Natural killer cell treated with Interleukin-12 subunit alpha and Interleukin-12 subunit beta and Interleukin-15 and Interleukin-18, amount 100 ng/mL, for 72 hours (primary cell): ENCODE data around the gene ABHD6. TPM values are rescaled to one million over a fixed set of nuclear protein-coding genes. Genes with fewer than 3 reads are reported as not detected.

Experiments
- ATAC-seq, 2 donors: fragments of 150-1000 bp; cut with Tn5 transposase in 1 of 2; sonication (Bioruptor Pico), chemical (Tn5 transposase) in 1 of 2; 2 replicates each; pipeline ENCODE4 v1.10.0; 2021
- DNase-seq: peaks from one replicate; pipeline ENCODE4 v3.0.0; 2022; ENCODE audit warnings: low spot score
- H3K27ac Mint-ChIP-seq, 2 donors: 1 replicate in 1 of 2; 2 replicates in 1 of 2; pipeline ENCODE4 v1.8.0; 2022; ENCODE audit warnings: mixed read lengths in 2 of 2, mild to moderate bottlenecking in 1 of 2, moderate library complexity in 1 of 2
- H3K27me3 Mint-ChIP-seq, 2 donors: 1 replicate in 1 of 2; 2 replicates in 1 of 2; pipeline ENCODE4 v1.8.0; 2022; ENCODE audit warnings: mixed read lengths in 2 of 2
- H3K36me3 Mint-ChIP-seq: one replicate; pipeline ENCODE4 v1.8.0; 2022; ENCODE audit warnings: mixed read lengths
- H3K4me1 Mint-ChIP-seq, 2 donors: 1 replicate in 1 of 2; 2 replicates in 1 of 2; pipeline ENCODE4 v1.8.0; 2022; ENCODE audit warnings: low read depth in 2 of 2, mixed read lengths in 2 of 2, mild to moderate bottlenecking in 1 of 2
- H3K4me3 Mint-ChIP-seq: one replicate; pipeline ENCODE4 v1.8.0; 2022; ENCODE audit warnings: mixed read lengths
- H3K9me3 Mint-ChIP-seq: 2 replicates; pipeline ENCODE4 v1.8.0; 2022; ENCODE audit warnings: mixed read lengths
- total RNA-seq, 2 donors: library from RNA; stranded (reverse); gene quantifications; one replicate each; pipeline ENCODE4 v1.2.3, GENCODE V29; 2022

ABHD6 gene, protein sequence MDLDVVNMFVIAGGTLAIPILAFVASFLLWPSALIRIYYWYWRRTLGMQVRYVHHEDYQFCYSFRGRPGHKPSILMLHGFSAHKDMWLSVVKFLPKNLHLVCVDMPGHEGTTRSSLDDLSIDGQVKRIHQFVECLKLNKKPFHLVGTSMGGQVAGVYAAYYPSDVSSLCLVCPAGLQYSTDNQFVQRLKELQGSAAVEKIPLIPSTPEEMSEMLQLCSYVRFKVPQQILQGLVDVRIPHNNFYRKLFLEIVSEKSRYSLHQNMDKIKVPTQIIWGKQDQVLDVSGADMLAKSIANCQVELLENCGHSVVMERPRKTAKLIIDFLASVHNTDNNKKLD
- total RNA-seq = 1 to 10 TPM; 2.5 to 3.3 TPM

DNA sequence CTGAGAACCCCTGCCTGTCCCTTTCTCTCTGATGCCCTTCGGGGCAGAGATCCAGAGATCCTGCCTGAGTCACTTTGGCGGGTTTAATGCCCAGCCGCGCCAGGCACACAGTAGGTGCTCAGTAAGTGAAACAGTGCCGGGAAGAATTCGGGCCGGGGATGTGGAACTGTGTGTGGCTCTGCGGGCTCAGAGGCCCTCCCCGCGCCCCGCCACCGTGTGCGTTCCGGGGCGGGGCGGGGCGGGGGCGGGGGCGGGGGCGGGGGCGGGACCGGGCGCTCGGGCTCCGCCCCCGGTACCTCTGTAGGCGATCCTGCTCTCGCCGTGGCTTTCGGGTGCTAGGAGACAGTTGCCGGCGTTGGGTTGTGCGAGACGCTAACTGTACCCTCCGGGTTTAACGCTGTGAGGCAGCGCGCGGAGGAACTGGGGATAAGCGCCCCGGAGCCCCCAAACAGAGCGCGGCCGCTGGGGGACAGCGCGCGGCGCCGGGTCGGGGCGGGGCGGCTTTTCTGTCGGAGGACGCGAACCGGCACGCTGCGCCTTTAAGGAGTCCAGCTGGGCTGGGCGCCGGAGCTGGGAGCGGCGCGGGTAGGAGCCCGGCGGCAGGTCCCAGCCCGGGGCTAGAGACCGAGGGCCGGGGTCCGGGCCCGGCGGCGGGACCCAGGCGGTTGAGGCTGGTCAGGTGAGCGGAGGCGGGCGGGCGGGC lies at the start of gene ABHD6:
TSS of gene ABHD6 (plus strand) at position 555 of the 703 bp plus-strand sequence. CDS start 18,795 bp downstream, outside the sequence.
- Mint-ChIP-seq H3K9me3 (no peaks in the 10 kb centered on the region), H3K27me3 (peaks cover 8 to 9% of the 10 kb centered on the region in 2 donors), H3K27ac (peak within 1 kb of the TSS in 1 of 2 donors; percentile 15), H3K4me1 (peaks cover 11 to 16% of the 10 kb centered on the region in 2 donors), H3K4me3 (peak within 1 kb of the TSS; percentile 87), H3K36me3 (no peaks in the 10 kb centered on the region)
- ATAC-seq (peak; percentile 93 to 94), DNase-seq (peak; percentile 83)

DNA sequence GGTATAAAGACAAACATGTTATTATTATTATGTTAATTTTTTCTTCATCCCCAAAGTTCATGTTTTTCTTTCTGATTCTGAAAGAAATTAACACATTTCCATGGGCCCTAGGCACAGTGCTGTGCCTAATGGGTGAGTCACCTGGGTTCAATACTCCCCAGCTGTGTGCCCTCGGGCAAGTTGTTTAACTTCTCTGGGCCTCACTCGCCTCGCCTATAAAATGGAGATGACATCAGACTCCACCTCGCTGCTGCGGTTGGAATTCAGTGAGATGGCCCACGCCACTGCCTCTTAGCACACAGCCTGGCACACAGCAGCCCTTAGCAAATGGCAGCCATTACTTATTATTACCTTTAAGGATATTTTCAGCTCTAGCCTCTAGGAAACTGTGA lies 49.4 kb upstream of the ABHD6 start:
- Mint-ChIP-seq H3K27me3 (no peaks in the 10 kb centered on the region), H3K4me3 (no peak overlapping the region), H3K4me1 (no peaks in the 10 kb centered on the region), H3K36me3 (no peaks in the 10 kb centered on the region), H3K27ac (no peak overlapping the region), H3K9me3 (no peaks in the 10 kb centered on the region)
- ATAC-seq (no peak), DNase-seq (peak; percentile 6)

DNA sequence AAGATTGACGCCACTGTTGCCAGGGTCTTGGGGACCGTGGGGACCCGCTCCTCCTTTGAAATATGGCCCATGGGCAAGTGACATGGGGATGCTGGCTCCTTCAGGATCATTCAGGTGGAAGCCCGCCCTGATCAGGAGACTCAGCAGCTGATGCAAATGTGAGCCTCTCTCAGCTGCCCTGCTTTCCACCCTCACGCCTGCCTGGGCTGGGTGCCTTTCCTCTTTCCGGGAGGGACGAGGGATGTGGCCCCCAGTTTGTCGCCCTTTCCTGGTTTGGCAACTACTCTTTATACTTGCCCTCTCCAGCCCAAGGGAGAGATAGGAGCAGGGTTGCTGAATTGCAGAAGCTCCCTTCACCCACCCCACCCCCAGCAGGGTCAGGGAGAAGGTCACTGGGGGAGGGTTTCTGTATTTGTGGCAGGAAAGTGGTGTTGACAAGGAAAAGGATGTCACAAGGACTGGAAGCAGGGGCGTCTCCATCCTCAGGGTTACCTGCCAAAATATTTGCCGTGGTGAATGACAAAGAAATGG lies 48.6 kb upstream of the ABHD6 start:
- no peak overlapping the region for H3K4me3 Mint-ChIP-seq
- H3K27ac Mint-ChIP-seq = no peak overlapping the region
- ATAC-seq (no peak), DNase-seq (peak; percentile 58)
- H3K4me1 Mint-ChIP-seq = no peaks in the 10 kb centered on the region
- no peaks in the 10 kb centered on the region for H3K27me3 Mint-ChIP-seq
- no peaks in the 10 kb centered on the region for H3K9me3 Mint-ChIP-seq
- no peaks in the 10 kb centered on the region for H3K36me3 Mint-ChIP-seq

DNA sequence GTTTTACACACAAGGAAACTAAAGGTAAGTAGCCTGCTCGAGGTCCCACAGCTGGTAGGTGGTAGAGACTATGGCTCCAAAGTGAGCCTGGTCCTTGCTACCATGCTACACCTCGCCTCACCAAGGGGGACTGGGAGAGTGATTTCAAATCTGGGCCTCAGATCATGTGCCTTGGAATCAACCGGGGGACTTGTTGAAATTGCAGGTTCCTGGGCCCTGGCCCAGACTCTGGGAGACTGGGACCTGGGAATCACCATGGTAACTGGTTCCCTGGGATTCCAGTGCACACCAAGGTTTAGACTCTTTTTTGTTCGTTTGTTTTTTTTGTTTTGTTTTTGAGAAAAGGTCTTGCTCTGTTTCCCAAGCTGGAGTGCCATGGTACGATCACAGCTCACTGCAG lies 47.9 kb upstream of the ABHD6 start:
- peak; percentile 38 for DNase-seq
- H3K36me3 Mint-ChIP-seq = no peaks in the 10 kb centered on the region
- ATAC-seq = no peak
- H3K27me3 Mint-ChIP-seq = no peaks in the 10 kb centered on the region
- H3K27ac Mint-ChIP-seq = no peak overlapping the region
- no peak overlapping the region for H3K4me3 Mint-ChIP-seq
- H3K4me1 Mint-ChIP-seq = no peaks in the 10 kb centered on the region
- no peaks in the 10 kb centered on the region for H3K9me3 Mint-ChIP-seq

DNA sequence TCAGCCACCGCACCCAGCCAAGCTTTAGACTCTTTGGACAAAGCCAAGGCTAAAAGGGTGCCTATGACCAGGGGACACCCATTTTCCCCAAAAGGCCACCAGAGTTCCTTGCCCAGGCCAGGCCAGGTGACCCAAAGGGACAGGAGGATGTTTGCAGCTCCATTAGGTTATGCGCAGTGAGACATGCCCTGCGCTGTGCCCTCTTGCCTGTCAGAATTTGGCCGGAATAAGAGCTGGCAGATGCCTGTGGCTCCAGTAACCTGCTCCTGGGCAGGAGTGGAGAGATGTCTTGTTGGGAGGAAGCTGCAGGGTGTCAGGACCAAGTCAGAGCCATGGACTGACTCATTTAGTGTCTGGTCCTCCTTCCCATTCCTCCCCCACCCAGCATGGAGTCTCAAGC lies 47.3 kb upstream of the ABHD6 start:
- ATAC-seq (no peak), DNase-seq (peak; percentile 46)
- Mint-ChIP-seq H3K4me1 (no peaks in the 10 kb centered on the region), H3K27ac (no peak overlapping the region), H3K36me3 (no peaks in the 10 kb centered on the region), H3K4me3 (no peak overlapping the region), H3K9me3 (no peaks in the 10 kb centered on the region), H3K27me3 (no peaks in the 10 kb centered on the region)

DNA sequence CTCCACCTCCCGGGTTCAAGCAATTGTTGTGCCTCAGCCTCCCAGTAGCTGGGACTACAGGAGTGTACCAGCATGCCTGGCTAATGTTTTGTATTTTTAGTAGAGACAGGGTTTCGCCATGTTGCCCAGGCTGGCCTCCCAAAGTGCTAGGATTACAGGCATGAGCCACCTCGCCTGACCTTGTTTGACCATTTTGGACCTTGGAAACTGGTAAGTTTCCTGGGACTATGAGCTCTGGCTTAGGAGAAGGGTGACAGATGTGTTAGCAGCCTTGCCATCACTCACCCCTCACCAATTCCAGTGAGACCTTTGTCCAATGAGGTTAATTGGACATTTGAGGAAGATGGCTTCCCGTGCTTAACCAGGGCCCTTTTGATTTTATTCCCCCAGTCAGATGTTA lies 46.7 kb upstream of the ABHD6 start:
- ATAC-seq = no peak
- no peak overlapping the region for H3K4me3 Mint-ChIP-seq
- H3K27me3 Mint-ChIP-seq = no peaks in the 10 kb centered on the region
- H3K4me1 Mint-ChIP-seq = no peaks in the 10 kb centered on the region
- no peaks in the 10 kb centered on the region for H3K9me3 Mint-ChIP-seq
- H3K27ac Mint-ChIP-seq = no peak overlapping the region
- no peaks in the 10 kb centered on the region for H3K36me3 Mint-ChIP-seq
- peak; percentile 12 for DNase-seq

DNA sequence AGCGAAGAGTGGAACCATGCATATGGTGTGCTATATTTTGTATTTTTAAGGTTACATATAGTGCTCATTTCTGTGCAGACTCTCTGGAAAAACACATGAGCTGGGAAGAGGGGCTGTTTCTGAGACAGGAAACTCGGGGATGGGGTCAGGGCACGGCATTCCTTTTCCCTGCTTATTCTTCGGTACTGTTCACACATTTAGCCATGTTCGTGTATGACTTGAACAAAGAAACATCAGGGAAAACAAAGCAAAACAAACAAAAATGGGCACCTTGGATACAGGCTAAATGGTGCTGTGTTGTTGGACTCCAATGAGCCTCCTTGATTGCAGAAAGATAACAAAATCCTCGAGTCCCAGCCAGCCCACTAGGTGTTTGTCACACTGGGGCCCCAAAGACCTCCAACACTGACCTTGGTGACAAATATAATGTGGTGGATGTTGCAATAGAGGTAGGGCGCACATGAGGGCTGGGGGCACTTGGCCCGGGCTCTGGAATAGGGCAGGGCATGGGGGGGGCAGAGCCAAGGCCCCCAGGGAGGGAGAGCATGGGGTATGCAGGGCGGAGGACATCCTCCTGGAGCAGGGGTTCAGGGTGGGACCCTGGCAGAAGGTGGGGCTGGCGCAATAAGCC lies 46.1 kb upstream of the ABHD6 start:
- Mint-ChIP-seq H3K27ac (no peak overlapping the region), H3K9me3 (no peaks in the 10 kb centered on the region), H3K4me3 (no peak overlapping the region), H3K4me1 (no peaks in the 10 kb centered on the region), H3K27me3 (no peaks in the 10 kb centered on the region), H3K36me3 (no peaks in the 10 kb centered on the region)
- DNase-seq (peak; percentile 49), ATAC-seq (peak; percentile 26 to 36)

DNA sequence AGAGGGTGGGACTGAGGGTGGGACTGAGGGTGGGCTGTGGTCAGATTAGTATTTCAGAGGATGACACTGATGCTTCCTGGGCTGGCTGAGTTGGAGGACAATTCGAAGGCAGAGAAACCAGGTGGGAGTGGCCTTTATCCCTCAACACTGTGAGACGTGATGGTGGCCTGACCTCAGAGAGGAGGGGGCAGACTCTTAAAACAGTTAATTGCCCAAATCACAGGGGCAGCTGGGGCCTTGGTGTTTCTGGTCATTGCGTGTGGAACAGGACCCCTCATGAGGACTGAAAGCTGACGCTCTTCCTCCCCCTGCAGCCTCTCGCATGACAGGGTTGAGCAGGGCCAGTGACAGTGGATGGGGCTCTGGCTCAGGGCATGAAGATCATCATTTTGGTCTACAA lies 45.5 kb upstream of the ABHD6 start:
- peak; percentile 39 for DNase-seq
- no peaks in the 10 kb centered on the region for H3K27me3 Mint-ChIP-seq
- no peaks in the 10 kb centered on the region for H3K9me3 Mint-ChIP-seq
- ATAC-seq = no peak
- H3K4me1 Mint-ChIP-seq = no peaks in the 10 kb centered on the region
- H3K4me3 Mint-ChIP-seq = no peak overlapping the region
- no peaks in the 10 kb centered on the region for H3K36me3 Mint-ChIP-seq
- no peak overlapping the region for H3K27ac Mint-ChIP-seq

DNA sequence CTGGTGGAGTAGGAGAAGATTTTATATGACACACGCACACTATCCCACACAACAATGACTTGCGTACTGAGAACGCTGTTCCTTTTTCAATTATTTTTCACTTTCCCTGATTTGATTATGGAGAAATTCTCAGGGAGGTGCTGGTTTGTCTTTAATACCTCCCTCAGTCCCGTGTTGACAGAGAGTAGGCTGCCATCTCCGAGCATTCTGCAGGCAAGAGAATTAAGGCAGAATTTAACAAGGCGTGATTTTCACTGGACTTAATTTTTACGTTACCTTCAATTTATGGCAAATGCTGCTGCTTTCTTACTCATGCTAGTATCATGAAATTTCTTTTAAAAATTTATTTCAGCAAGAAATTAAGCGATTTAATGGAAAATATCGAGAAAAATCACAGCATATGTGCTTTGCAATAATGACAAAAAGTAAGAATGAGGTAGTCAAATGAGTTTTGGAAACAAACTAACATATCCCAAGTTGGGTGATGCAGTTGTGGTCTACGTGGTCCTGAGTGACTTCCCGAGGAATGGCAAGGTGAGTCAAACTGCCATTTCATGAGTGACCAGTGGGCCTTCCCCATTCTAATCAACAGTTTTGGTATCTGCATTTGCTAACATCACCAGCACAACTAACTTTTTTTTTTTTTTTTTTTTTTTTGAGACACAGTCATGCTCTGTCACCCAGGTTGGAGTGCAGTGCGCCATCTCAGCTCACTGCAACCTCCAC lies 43.7 kb upstream of the ABHD6 start:
- Mint-ChIP-seq H3K27me3 (no peaks in the 10 kb centered on the region), H3K4me3 (no peak overlapping the region), H3K27ac (no peak overlapping the region), H3K4me1 (no peaks in the 10 kb centered on the region), H3K9me3 (no peaks in the 10 kb centered on the region), H3K36me3 (no peaks in the 10 kb centered on the region)
- no peak for ATAC-seq
- DNase-seq = no peak

DNA sequence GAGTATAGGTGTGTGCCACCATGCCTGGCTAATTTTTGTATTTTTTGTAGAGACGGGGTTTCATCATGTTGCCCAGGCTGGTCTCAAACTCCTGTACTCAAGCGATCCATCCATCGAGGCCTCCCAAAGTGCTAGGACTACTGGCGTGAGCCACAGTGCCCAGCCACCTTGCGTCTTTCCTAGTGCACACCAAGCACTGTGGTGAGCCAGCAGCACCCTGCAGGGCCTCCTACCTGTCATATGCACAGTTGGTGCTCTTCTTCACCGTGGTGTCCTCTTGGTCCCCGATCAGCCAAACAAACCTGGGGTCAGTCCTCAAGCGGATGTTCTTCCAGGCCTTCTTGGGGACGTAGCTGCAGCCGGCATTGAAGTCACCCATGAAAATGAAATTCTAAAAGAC lies 40.0 kb upstream of the ABHD6 start:
- Mint-ChIP-seq H3K4me1 (no peaks in the 10 kb centered on the region), H3K36me3 (no peaks in the 10 kb centered on the region)
- DNase-seq = no peak

DNA sequence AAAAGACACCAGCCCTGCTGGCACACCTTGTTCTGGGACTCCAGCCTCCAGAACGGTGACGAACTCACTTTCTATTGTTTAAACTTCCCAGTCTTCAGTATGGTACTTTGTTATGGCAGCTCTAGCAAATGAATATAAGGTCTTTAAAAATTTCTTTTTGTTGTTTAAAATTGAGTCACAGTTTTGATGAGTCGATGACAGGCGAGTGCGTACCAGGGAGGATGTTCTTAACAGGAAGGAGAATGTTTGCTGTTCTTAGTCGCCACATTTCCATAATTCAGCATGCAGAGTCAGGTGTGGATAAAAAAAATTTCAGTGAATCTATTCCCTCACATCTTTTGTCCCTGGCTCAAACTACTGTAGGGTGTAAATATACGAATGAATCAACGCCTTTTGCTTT lies 39.2 kb upstream of the ABHD6 start:
- no peaks in the 10 kb centered on the region for H3K9me3 Mint-ChIP-seq
- no peak overlapping the region for H3K4me3 Mint-ChIP-seq
- no peaks in the 10 kb centered on the region for H3K36me3 Mint-ChIP-seq
- no peak for ATAC-seq
- no peak for DNase-seq
- peaks cover 4 to 12% of the 10 kb centered on the region in 2 donors for H3K27me3 Mint-ChIP-seq
- no peak overlapping the region for H3K27ac Mint-ChIP-seq
- H3K4me1 Mint-ChIP-seq = peaks cover 0 to 3% of the 10 kb centered on the region in 2 donors

More for the DNA sequence above, 40.0 kb upstream of the ABHD6 start:
- ATAC-seq = peak in 1 of 2 donors; percentile 40
- H3K9me3 Mint-ChIP-seq = no peaks in the 10 kb centered on the region
- H3K27me3 Mint-ChIP-seq = peaks cover 0 to 6% of the 10 kb centered on the region in 2 donors
- no peak overlapping the region for H3K4me3 Mint-ChIP-seq
- no peak overlapping the region for H3K27ac Mint-ChIP-seq

DNA sequence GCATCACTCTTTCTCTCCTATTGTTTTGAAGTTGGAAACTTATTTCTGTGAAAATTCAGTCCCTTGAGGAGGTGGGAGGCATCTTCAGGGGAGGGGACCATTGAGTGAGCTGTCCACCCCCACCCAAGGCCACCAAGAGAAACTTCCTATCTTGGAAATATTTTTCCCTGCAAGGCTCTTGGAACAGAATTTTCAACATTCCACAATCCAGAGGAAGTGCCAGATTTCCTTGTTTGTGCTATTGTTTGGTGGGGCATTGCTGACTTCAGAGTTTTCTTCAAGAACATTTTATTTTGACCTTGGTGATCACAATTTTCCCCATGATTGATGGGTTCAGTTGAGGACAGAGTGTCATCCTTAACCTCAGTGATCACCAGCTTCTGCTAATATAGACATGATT lies 38.8 kb upstream of the ABHD6 start:
- Mint-ChIP-seq H3K36me3 (no peaks in the 10 kb centered on the region), H3K27ac (no peak overlapping the region), H3K27me3 (peaks cover 4 to 14% of the 10 kb centered on the region in 2 donors), H3K9me3 (no peaks in the 10 kb centered on the region), H3K4me3 (no peak overlapping the region), H3K4me1 (peaks cover 0 to 3% of the 10 kb centered on the region in 2 donors)
- ATAC-seq = no peak
- no peak for DNase-seq

DNA sequence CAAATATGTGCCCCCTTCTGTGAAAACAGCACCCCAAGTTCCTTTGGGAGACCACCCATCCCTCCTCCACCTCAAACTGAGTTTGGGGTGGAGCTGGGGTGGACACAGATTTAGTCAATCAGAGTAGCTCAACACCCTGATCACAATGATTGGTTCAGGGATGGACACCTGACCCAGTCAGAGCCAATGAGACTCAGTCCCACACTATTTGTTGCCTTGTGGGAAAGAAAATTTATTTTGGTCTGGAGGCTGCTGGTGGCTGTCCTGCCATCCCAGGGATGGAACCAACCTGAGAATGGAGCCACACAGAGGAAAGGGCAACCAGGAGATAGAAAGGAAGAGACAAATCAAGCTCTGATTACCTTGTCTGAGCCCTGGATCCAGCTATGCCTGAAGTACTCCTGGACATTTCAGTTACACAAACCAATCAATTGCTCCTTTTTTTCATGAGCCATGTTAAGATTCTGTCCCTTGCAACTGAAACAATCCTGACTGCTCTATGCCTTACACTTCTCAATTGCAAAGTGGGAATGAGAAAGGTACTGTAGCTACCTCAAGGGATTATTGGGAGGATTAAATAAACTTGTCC lies 37.4 kb upstream of the ABHD6 start:
- peaks cover 0 to 3% of the 10 kb centered on the region in 2 donors for H3K4me1 Mint-ChIP-seq
- H3K27me3 Mint-ChIP-seq = peaks cover 4 to 14% of the 10 kb centered on the region in 2 donors
- no peak for DNase-seq
- ATAC-seq = no peak
- H3K9me3 Mint-ChIP-seq = no peaks in the 10 kb centered on the region
- no peak overlapping the region for H3K27ac Mint-ChIP-seq
- H3K4me3 Mint-ChIP-seq = no peak overlapping the region
- H3K36me3 Mint-ChIP-seq = no peaks in the 10 kb centered on the region
